Measurements from ENCODE around the gene GIPC3.

DNA sequence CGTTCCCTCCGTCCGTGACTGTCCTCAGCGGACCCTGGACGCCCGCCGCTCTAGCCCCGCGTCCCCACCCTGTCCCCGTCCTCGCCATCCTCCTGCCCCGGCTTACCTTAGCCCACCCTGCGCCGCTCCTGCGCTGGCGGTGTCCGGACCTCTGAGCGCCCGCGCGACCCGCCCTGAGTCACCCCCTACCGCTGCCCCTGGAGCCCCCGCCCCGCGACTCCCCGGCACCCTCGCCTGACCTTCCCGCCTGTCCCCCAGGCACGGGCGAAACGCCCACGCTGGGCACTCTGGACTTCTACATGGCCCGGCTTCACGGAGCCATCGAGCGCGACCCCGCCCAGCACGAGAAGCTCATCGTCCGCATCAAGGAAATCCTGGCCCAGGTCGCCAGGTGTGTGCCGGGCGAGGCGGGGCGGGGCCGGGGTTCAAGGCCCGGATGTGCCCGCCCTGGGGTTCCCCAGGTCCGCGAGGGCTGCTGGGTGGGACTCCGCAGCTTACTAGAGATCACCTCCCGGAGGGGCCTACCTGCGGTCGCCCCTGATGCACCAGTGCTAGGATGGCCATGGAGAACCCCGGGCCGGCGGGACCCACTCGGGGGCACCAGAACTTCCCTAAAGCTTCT lies 7.4 kb upstream of the GIPC3 start:
- no peak for TF ChIP-seq EZH2 (IDR thresholded peaks at IDR 0.05; ENCODE audit: insufficient read depth, poor library complexity, severe bottlenecking)
- no peak for TF ChIP-seq EZH2phosphoT487 (IDR thresholded peaks at IDR 0.05; ENCODE audit: insufficient read depth, low read depth)
